ENCODE measurements around the gene PDE1C. TPM values are rescaled to one million over a fixed set of nuclear protein-coding genes. Genes with fewer than 3 reads are reported as not detected.

Gene PDE1C
- total RNA-seq, 3 donors from 2014 or later (not counting 1 experiment from before 2014, with no cell fraction given) = not detected

DNA sequence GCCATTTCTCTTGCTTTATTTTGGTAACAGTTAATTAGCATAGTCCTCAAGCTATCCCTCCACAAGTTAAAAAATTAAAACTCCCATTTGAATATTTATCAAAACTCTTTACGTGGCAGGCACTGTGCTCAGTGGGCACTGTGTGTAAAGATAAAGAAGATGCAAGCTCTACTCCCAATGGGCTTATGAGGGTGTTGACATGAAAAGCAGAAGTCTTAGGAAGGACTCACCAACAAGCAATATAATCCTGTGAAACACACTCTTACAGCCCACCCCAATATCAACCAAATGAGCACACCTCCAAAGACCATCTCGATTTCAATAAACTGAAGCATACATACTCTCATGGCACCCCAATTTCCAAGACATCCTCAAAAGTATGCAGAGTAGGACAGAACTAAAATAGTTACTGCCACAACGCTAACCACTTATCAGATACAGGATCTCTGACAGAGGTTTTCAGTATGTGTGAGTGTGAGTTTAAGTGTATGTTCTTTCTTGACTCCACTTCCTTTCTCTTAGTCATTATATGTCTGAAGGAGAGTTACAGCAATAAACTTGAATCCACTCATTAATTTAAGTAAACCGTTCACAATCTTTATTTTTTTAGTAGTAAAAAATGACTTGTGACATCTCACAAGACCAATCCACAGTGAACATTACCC lies 120.0 kb downstream of the PDE1C start:
- Mint-ChIP-seq H3K27me3 (ENCODE audit: low read depth in 2 of 2) (peaks cover 0 to 6% of the 10 kb centered on the region in 2 donors), H3K36me3 (no peaks in the 10 kb centered on the region), H3K4me1 (peaks cover 11 to 29% of the 10 kb centered on the region in 2 donors), H3K27ac (peak overlapping the region in 1 of 2 donors; percentile 5), H3K9me3 (peaks cover 5 to 6% of the 10 kb centered on the region in 2 donors), H3K4me3 (peak overlapping the region; percentile 22)
- H3K36me3 ChIP-seq (ENCODE audit: control insufficient read depth, insufficient read depth, low read length) = no peaks in the 10 kb centered on the region
- TF ChIP-seq, protein P1, sequence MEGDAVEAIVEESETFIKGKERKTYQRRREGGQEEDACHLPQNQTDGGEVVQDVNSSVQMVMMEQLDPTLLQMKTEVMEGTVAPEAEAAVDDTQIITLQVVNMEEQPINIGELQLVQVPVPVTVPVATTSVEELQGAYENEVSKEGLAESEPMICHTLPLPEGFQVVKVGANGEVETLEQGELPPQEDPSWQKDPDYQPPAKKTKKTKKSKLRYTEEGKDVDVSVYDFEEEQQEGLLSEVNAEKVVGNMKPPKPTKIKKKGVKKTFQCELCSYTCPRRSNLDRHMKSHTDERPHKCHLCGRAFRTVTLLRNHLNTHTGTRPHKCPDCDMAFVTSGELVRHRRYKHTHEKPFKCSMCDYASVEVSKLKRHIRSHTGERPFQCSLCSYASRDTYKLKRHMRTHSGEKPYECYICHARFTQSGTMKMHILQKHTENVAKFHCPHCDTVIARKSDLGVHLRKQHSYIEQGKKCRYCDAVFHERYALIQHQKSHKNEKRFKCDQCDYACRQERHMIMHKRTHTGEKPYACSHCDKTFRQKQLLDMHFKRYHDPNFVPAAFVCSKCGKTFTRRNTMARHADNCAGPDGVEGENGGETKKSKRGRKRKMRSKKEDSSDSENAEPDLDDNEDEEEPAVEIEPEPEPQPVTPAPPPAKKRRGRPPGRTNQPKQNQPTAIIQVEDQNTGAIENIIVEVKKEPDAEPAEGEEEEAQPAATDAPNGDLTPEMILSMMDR (IDR thresholded peaks at IDR 0.05) = no peak
- H3K27me3 ChIP-seq (ENCODE audit: control insufficient read depth, insufficient read depth, low read length) = peaks cover 3% of the 10 kb centered on the region
- DNase-seq = no peak
- ATAC-seq = peak; percentile 63 to 81 (median 74)
- no peak overlapping the region for H3K4me3 ChIP-seq (ENCODE audit: low read length)
- intact Hi-C loops (cut with micrococcal nuclease) = no loop called here
- WGBS (ENCODE audit: insufficient coverage) = 47% methylated on average over 1 of the region's 4 CpGs
- H3K27ac ChIP-seq (ENCODE audit: low read length) = no peak overlapping the region
- peaks cover 6% of the 10 kb centered on the region for H3K9me3 ChIP-seq (ENCODE audit: control insufficient read depth, insufficient read depth, low read length)
- H3K4me1 ChIP-seq (ENCODE audit: control insufficient read depth, insufficient read depth, low read length) = peaks cover 11% of the 10 kb centered on the region

DNA sequence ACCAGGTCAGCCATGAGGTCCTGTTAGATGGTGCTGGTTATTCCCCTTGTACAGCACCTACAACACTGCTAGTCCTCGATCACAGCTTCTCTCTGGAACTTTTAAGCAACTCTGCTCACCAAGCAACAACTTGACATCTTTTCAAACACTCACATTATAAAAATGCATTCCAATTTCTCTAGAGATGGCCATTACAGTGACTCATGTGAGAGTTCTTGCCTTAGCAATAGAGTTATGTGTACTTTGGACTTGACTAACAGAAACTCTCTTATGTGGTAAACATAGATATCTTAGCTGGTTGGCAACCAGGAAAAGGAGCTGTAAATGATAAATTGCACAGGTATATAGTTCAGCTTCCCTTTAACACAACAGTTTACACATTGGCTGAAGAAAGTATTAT lies 122.2 kb downstream of the PDE1C start:
- DNase-seq = no peak
- intact Hi-C loops (cut with micrococcal nuclease) = no loop called here
- no peaks in the 10 kb centered on the region for H3K36me3 ChIP-seq (ENCODE audit: control insufficient read depth, insufficient read depth, low read length)
- H3K9me3 ChIP-seq (ENCODE audit: control insufficient read depth, insufficient read depth, low read length) = peaks cover 6% of the 10 kb centered on the region
- Mint-ChIP-seq H3K9me3 (peaks cover 5 to 6% of the 10 kb centered on the region in 2 donors), H3K4me3 (no peak overlapping the region), H3K36me3 (no peaks in the 10 kb centered on the region), H3K4me1 (peaks cover 6 to 18% of the 10 kb centered on the region in 2 donors), H3K27ac (no peak overlapping the region), H3K27me3 (ENCODE audit: low read depth in 2 of 2) (peaks cover 0 to 6% of the 10 kb centered on the region in 2 donors)
- TF ChIP-seq, protein P1 (IDR thresholded peaks at IDR 0.05) = no peak
- H3K4me1 ChIP-seq (ENCODE audit: control insufficient read depth, insufficient read depth, low read length) = peaks cover 11% of the 10 kb centered on the region
- H3K27me3 ChIP-seq (ENCODE audit: control insufficient read depth, insufficient read depth, low read length) = no peaks in the 10 kb centered on the region
- no peak overlapping the region for H3K4me3 ChIP-seq (ENCODE audit: low read length)
- ATAC-seq = no peak
- 93% methylated on average over 1 of the region's 1 CpG for WGBS (ENCODE audit: insufficient coverage)
- no peak overlapping the region for H3K27ac ChIP-seq (ENCODE audit: low read length)

DNA sequence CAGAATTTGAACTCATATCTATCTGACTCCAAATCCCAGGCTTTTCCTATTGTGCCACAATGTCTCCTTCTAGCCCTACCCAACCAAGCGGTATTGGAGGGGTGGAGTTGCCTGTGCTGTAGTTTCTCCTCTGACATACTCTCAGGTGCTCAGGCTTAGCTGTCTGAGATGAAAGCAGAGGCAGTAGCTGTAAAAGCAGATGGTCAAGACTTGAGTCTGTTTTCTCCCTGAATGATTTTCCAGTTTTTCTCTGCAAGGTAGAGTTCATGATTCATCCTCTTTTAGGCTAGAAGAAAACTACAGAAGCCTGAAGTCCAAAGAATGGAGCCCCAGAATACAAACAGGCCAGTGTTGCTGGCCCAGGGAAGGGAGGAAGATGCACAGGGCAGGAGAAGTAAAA lies 130.0 kb downstream of the PDE1C start:
- no peak overlapping the region for H3K4me3 Mint-ChIP-seq
- Histone ChIP-seq H3K9me3 (ENCODE audit: control insufficient read depth, insufficient read depth, low read length) (no peaks in the 10 kb centered on the region), H3K4me3 (ENCODE audit: low read length) (no peak overlapping the region), H3K36me3 (ENCODE audit: control insufficient read depth, insufficient read depth, low read length) (no peaks in the 10 kb centered on the region), H3K27me3 (ENCODE audit: control insufficient read depth, insufficient read depth, low read length) (no peaks in the 10 kb centered on the region), H3K27ac (ENCODE audit: low read length) (no peak overlapping the region), H3K4me1 (ENCODE audit: control insufficient read depth, insufficient read depth, low read length) (no peaks in the 10 kb centered on the region)
- ATAC-seq (no peak), DNase-seq (no peak)
- no peaks in the 10 kb centered on the region for H3K4me1 Mint-ChIP-seq
- WGBS (ENCODE audit: insufficient coverage) = 80% methylated on average over 1 of the region's 1 CpG
- TF ChIP-seq, protein P1 (IDR thresholded peaks at IDR 0.05) = no peak
- intact Hi-C loops (cut with micrococcal nuclease) = no loop called here
- H3K27ac Mint-ChIP-seq = no peak overlapping the region
- no peaks in the 10 kb centered on the region for H3K36me3 Mint-ChIP-seq
- H3K27me3 Mint-ChIP-seq (ENCODE audit: low read depth in 2 of 2) = peaks cover 0 to 3% of the 10 kb centered on the region in 2 donors
- H3K9me3 Mint-ChIP-seq = peaks cover 2% of the 10 kb centered on the region in 2 donors

DNA sequence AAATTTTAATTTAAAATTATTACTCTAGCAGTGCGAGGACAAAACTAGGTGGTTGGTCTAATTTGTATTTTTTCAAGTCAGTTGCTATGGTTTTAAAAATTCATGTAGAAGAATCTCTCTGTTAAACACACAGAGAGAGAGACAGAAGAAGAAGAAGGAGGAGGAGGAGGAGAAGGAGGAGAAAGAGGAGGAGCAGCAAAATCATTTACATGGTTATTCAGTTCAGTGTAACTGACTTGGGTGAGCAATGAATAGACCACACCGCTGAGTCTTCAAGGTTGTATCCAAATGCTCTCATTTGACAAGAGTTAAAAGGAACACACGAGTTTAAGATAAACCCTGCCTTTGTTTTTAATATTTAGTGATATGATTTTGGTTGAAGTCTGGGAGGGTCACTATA lies 131.1 kb downstream of the PDE1C start:
- H3K4me1 Mint-ChIP-seq = no peaks in the 10 kb centered on the region
- TF ChIP-seq, protein P1 (IDR thresholded peaks at IDR 0.05) = no peak
- H3K36me3 Mint-ChIP-seq = no peaks in the 10 kb centered on the region
- Histone ChIP-seq H3K36me3 (ENCODE audit: control insufficient read depth, insufficient read depth, low read length) (no peaks in the 10 kb centered on the region), H3K27me3 (ENCODE audit: control insufficient read depth, insufficient read depth, low read length) (no peaks in the 10 kb centered on the region), H3K9me3 (ENCODE audit: control insufficient read depth, insufficient read depth, low read length) (no peaks in the 10 kb centered on the region), H3K4me1 (ENCODE audit: control insufficient read depth, insufficient read depth, low read length) (no peaks in the 10 kb centered on the region), H3K27ac (ENCODE audit: low read length) (no peak overlapping the region), H3K4me3 (ENCODE audit: low read length) (no peak overlapping the region)
- H3K4me3 Mint-ChIP-seq = no peak overlapping the region
- intact Hi-C loops (cut with micrococcal nuclease) = no loop called here
- no peak for ATAC-seq
- H3K27me3 Mint-ChIP-seq (ENCODE audit: low read depth in 2 of 2) = peaks cover 0 to 3% of the 10 kb centered on the region in 2 donors
- WGBS (ENCODE audit: insufficient coverage) = 88% methylated on average over 3 of the region's 3 CpGs
- H3K27ac Mint-ChIP-seq = no peak overlapping the region
- H3K9me3 Mint-ChIP-seq = peaks cover 2% of the 10 kb centered on the region in 2 donors
- no peak for DNase-seq

Data from natural killer cell (primary cell).